KOPT-K1 (cell line): ENCODE data around the gene NUMA1.

ENCODE experiments used
- H3K27ac ChIP-seq: fragments of 200-600 bp; sonication (generic); 2 replicates; pipeline ENCODE4 v1.5.1; 2016; ENCODE audit warnings: antibody characterized with exemption, mild to moderate bottlenecking, low read depth, low read length; ENCODE audit not compliant: poor library complexity, severe bottlenecking
- H3K36me3 ChIP-seq: fragments of 200-600 bp; sonication (generic); 2 replicates; pipeline ENCODE4 v1.5.1; 2017; ENCODE audit warnings: antibody characterized with exemption, mild to moderate bottlenecking, low read length, moderate library complexity; ENCODE audit not compliant: insufficient read depth
- H3K9me3 ChIP-seq: fragments of 200-600 bp; sonication (generic); 2 replicates; pipeline ENCODE4 v1.5.1; 2017; ENCODE audit warnings: antibody characterized with exemption, low read length, mild to moderate bottlenecking; ENCODE audit not compliant: insufficient read depth, poor library complexity, severe bottlenecking

NUMA1 gene

DNA sequence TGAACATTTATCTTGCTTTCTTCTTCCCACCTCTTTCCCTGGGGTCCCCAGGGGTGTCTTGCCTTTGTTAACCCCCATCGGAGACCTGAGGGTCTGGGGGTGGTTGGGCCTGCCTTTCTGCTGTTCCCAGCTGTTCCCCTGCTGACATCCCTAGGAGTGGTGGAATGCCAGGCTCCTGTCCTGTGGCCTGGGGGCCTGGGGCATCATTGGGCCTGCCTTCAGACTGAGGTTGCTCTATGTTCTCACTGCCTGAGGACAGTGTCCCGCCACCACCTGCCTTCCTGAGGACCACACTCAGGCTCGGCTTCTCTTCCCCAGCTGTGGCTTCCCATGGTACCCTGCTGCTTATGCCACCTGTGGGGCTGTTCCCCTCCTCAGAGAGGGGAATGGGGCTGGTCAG, 82.7 kb downstream of the NUMA1 start:
- Histone ChIP-seq H3K9me3 (no peaks in the 10 kb centered on the region), H3K36me3 (peaks cover 29% of the 10 kb centered on the region), H3K27ac (no peak overlapping the region)

GRCh38 chr11:71996946-71997345, 83.4 kb downstream of the NUMA1 start:
- Histone ChIP-seq H3K36me3 (peaks cover 25% of the 10 kb centered on the region), H3K27ac (no peak overlapping the region), H3K9me3 (no peaks in the 10 kb centered on the region)

GRCh38 chr11:71996517-71996916, 83.8 kb downstream of the NUMA1 start:
- no peak overlapping the region for H3K27ac ChIP-seq
- H3K36me3 ChIP-seq, result peaks cover 25% of the 10 kb centered on the region
- no peaks in the 10 kb centered on the region for H3K9me3 ChIP-seq

DNA sequence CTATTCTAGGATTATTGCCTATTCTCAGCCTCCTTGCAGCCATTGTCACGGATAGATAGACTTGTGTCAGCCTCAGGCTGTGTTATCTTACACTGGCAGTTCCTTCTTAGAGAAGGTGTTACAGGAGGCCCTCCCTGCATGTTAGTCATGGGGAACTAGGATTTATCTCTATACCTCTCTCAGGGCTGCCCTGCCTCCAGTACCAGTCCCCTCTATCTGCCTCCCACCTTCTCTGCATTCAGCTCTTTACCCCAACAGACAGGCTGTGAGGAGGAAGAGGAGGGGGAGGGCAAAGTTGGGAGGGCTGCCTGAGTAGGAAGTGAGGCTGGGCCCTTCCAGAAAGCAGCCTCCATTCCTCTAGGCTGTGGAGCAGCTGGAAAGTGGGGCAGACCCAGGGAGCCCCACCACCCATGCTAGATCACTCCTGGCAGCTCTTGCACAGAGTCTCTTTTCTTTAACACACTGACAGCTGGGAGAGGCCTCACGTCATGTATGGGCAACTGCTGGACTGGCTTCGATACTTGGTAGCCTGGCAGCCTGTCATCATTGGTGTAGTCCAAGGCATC, 84.5 kb downstream of the NUMA1 start:
- Histone ChIP-seq H3K36me3 (peaks cover 21% of the 10 kb centered on the region), H3K9me3 (no peaks in the 10 kb centered on the region), H3K27ac (no peak overlapping the region)

DNA sequence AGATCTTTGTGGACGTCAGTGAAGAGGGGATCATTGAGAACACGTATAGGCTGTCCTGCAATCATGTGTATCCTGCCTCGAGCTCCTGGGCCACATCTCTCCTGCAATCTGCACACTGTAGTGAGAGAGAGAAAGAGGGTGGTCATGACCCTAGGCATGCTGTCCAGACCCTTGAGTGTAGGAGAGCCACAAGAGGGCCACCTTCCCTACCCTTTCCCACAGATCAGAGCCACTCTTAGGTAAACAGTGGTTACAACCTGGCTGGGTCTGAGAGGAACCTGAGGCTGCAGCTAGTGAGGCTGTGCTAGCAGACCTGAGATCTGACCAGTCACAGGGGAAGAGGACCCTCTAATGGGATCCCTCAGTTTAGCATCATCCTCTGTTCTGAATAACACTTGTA, 85.6 kb downstream of the NUMA1 start:
- Histone ChIP-seq H3K9me3 (no peaks in the 10 kb centered on the region), H3K27ac (no peak overlapping the region), H3K36me3 (peaks cover 22% of the 10 kb centered on the region)

DNA sequence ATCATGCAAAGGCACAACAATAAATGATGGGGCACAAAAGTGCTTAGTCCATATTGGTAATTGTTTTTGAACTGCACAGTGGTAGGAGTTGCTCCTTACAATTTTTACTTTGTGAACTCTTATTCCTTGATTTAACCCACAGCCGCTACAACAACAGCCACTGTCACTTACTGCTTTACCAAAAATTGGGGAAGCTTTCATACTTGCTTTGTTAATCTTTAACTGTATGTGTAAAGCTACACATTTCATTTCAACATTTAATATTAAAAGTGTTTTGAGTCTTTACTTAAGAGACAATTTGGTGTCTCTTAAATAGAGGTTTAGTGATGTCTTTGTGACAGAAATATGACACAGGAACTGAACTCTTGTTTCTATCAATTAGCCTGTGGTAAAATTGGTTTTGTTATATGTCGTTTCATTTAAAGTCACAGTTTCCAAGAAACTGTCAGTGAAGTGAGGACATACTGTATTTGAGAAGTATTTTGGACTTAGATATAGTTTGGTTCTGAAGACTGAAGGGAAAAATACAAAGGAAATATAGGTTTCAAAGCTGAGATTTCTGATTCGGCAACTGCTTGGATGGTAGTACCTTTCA, 88.1 kb downstream of the NUMA1 start:
- no peak overlapping the region for H3K27ac ChIP-seq
- H3K36me3 ChIP-seq, result peaks cover 31% of the 10 kb centered on the region
- no peaks in the 10 kb centered on the region for H3K9me3 ChIP-seq

- peaks cover 37% of the 10 kb centered on the region for H3K36me3 ChIP-seq
- no peak overlapping the region for H3K27ac ChIP-seq
- H3K9me3 ChIP-seq, result no peaks in the 10 kb centered on the region
These were observed 88.8 kb downstream of the NUMA1 start for GRCh38 chr11:71991494-71991893.

GRCh38 chr11:71990701-71991100, 89.6 kb downstream of the NUMA1 start:
- H3K9me3 ChIP-seq, result no peaks in the 10 kb centered on the region
- no peak overlapping the region for H3K27ac ChIP-seq
- H3K36me3 ChIP-seq, result peaks cover 44% of the 10 kb centered on the region

DNA sequence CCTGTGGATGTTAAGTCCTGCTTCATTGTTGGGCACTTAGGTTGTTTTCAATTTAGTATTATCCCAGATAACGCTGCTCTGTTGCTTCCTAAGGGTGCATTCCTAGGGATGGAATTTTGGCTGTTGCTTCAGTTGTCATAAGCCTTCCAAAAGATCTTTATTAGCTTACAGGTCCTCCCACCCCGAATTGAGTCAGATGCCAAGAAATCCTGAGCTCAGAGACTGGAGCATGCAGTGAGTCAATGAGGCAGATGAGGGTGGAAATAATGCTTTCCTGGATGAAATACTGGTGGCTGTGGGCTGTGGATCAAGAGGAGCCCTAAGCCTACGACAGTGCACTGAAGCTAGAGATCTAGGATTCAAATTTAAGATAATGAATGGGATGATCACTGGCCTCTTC, 92.3 kb downstream of the NUMA1 start:
- Histone ChIP-seq H3K27ac (no peak overlapping the region), H3K36me3 (peaks cover 63% of the 10 kb centered on the region), H3K9me3 (no peaks in the 10 kb centered on the region)

DNA sequence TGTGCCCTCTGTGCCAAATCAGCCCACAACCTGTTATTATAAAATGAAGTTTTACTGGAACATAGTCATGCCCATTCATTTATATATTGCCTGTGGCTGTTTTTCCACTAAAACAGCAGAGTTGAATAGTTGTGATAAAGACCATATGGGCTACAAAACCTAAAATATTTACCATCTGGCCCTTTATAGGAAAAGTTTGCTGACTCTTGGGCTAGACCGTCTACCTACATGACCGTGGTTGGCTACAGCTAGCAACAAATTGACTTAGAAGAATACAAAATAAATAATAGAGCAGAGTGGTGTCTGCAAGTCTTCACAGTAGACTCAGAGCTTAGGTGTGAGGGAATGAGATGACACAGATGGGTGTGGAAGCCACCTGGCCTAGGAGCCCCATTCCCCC, 92.8 kb downstream of the NUMA1 start:
- H3K27ac ChIP-seq, result no peak overlapping the region

DNA sequence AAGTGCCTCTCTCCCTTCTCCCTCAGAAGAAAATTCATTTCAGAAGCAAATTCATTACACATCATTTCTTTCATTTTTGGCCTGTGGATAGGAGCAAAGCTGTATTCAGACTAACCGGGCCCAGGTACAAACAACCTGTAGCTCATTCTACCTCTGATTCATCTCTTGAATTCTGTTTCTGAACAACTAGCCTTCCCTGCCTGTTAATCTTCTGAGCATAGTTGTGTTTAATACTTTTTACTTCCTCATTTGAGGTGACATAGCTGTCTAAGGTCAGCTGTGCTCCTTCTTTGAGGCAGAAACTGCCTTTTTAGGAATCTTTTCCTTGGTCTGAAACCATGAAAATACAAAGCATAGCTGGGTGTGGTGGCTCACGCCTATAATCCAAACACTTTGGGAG, 94.2 kb downstream of the NUMA1 start:
- no peaks in the 10 kb centered on the region for H3K9me3 ChIP-seq
- no peak overlapping the region for H3K27ac ChIP-seq
- peaks cover 61% of the 10 kb centered on the region for H3K36me3 ChIP-seq

More for the DNA sequence above, 92.8 kb downstream of the NUMA1 start:
- H3K9me3 ChIP-seq, result no peaks in the 10 kb centered on the region
- peaks cover 68% of the 10 kb centered on the region for H3K36me3 ChIP-seq

DNA sequence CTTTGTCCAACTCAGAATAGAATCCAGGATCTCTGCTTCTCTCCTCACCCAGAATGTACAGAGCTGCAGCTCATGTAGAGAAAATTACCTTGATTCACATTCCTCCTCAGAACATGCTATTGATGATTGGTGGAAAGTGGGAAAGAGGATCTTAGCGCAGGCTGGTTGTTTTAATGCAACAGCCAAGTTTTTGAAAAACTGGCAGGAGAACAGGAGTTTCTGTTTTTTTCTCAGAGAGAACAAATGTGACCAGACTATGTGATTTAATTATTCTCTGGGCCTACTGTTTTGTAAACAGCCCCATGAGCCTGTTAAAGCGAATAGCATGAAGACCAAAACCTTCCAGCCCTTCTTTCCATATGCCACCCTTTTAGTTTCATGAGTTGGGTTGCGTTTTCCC, 100.7 kb downstream of the NUMA1 start:
- no peaks in the 10 kb centered on the region for H3K9me3 ChIP-seq
- H3K36me3 ChIP-seq, result peaks cover 44% of the 10 kb centered on the region
- no peak overlapping the region for H3K27ac ChIP-seq

- Histone ChIP-seq H3K27ac (no peak overlapping the region), H3K9me3 (no peaks in the 10 kb centered on the region), H3K36me3 (peaks cover 43% of the 10 kb centered on the region)
These were observed 101.2 kb downstream of the NUMA1 start for GRCh38 chr11:71979094-71979493.

GRCh38 chr11:71977743-71978418, 102.5 kb downstream of the NUMA1 start:
- H3K9me3 ChIP-seq, result no peaks in the 10 kb centered on the region
- no peak overlapping the region for H3K27ac ChIP-seq
- peaks cover 32% of the 10 kb centered on the region; the same call in 1 of the 2 replicates for H3K36me3 ChIP-seq

DNA sequence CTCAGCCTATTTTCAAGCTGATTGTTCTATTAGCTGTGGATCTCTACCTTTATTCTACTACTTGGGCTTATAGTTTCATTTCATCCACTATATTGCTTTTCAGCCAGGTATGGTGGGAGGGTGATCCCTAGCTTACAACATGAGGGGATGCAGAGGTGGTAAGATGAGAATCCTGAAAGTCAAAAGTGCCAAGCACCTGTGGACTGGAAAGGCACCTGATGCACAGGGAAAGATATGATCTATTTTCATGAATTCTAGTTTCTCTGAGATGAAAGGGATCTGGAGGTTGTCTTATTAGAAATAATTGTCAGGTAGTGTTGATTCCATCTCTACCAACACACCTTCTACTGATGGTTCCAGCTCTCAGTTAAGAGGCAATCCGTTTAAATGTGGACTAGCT, 103.3 kb downstream of the NUMA1 start:
- H3K27ac ChIP-seq, result no peak overlapping the region
- no peaks in the 10 kb centered on the region for H3K9me3 ChIP-seq
- peaks cover 34% of the 10 kb centered on the region; the same call in 1 of the 2 replicates for H3K36me3 ChIP-seq

- Histone ChIP-seq H3K9me3 (no peaks in the 10 kb centered on the region), H3K36me3 (peaks cover 39% of the 10 kb centered on the region; the same call in 1 of the 2 replicates), H3K27ac (no peak overlapping the region)
These were observed 103.8 kb downstream of the NUMA1 start for GRCh38 chr11:71976551-71976950.
